ENCODE results near the gene TCERG1L.

The TCERG1L gene

DNA sequence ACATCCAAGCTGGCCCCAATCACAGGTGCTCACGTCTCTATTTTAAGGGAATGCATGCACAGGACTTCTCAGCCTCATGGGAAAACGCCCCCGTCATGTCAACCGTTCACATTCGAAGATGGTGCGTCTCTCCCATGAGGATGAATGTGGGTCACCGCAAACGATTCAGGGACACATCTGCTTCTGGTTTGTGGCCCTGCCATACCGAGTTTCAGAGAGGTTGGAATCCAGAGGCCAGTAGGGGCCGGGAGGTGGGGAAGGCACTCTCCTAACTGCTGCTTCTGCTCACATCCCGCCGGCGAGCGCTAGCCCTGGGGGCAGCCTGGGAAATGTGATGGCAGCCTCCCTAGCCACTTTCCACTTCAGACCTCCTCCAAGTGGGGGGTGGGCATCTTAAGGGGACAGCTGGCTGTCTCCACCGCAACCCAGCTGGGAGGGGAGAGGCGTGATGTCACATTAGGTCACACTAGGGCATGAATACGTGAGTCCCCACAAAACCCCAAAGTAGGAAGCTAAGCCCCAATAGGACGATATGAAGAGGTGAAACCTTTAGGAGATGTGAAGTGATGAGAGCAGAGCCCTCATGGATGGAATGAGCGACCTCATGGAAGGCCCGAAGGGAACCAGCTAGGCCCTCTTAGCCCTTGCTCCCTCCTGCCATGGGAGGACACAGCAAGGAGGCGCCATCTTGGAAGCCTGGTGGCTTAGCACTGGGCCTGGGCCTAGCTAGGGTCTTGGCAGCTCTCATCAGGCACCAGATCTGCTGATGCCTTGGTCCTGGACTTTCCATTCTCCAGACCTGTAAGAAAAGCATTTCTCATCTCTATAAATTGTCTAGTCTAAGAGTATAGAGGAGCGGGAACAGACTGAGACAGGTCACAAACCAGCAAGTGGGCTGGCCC, 107.8 kb downstream of the TCERG1L start:
- DNase-seq: no peak

DNA sequence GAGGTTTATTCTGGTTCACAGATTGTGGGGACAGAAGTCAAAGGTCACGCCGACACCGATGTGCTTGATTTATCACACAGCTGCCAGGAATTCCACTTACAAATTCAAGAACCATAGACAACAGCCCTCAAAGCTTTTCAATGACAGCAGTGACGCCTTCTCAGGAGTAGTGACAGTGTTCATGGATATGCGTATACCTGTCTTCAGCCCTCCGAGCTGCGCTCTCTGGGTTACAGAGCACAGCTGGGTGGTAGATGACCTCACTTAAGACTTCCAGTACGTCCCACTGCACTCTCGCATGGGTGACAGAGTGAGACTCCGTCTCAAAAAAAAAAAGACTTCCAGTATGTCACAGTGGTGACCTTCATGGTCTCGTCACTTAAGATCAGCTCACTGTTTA, 108.5 kb downstream of the TCERG1L start:
- DNase-seq: no peak

DNA sequence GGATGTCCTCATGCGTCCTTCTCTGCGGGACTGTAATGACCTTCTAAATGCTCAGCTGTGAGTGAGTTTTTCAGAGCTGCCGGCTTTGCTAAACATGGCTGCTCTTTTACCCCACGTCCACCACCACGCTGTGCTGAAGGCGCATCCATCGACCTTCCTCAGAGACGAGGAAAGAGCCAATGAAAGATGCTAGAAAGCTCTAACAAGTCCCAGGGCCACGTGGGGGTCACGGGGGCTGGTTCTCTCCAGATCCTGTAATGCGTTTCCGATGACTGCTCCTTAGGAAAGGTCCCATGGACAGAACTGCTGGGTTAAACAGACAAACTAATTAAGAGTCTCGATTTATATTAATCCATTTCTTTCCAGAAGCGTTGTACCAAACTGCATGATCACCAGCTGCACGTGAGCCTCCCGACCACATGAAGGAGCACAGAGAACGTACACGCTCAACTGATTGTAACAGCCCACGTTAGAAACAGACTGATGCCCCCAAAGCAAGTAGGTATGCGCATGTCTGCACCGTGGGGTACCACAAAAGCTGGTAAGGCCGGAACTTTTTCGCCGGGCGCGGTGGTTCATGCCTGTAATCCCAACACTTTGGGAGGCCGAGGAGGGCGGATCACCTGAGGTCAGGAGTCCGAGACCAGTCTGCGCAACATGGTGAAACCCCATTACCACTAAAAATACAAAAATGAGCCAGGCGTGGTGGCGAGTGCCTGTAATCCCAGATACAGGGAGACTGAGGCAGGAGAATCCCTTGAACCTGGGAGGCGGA, 109.6 kb downstream of the TCERG1L start:
- DNase-seq: no peak

DNA sequence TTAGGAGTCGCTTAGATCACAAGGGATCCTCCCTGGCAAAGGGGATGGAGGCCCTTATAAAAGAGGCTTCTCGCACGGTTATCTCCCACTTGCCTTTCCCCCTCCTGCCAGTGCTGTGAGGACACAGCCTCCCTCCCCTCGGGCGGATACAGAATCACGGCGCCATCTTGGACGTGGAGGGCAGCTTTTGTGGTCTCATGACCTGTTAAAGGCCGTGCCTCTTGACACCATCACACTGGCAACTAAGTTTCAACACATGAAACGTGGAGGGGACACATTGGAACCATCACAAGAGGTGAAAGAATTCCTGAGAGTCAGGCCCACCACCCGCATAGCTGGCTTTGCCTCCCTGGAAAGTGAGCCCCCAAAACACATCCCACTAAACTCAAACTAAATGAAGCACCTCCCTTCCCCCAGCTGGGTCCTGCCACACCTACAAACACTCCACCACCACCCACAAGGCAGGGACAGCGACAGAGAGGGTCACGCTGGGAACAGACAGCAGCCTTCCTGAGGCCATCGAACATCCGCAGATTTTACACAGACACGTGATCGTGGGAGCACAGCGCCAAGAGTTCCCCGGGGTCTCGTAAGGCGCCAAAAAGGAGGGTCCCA, 110.6 kb downstream of the TCERG1L start:
- DNase-seq: no peak

DNA sequence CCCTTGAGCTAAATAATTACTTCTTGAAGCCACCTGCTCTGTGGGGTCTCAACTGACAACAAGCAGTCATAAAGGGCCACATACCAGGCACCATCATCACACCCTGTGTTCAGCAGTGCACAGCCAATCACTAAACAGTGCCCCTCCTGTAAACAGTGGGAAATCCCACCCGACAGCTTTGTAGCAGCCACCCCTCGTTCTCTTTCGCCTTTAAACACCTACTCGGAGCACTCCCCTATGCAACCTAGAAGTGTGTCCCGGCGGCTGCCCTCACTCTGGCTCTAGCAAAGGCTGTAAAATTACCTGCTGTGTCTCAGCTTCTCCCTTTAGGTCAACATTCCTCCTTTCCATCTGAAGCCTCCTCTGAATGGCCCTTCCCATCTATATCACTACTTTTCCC, 111.9 kb downstream of the TCERG1L start:
- no peak for DNase-seq

DNA sequence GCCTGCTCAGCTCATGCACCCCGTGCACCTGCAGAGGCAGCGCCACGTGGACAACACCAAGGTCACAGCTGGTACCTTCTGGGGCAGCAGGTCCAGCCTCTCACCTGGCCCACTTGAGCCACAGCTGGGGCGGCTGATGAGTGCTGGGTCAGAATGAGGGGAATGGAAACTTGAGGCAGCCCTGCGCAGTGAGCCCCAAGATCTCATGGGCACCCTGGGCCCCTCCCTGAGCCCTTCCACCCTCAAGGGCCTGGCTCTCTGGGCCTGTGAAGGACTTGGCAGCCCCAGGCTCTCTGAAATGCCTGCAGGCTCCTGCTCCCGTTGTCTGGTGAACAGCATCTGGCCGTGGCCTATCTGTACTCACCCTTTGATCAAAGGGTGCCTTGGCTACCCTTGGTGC, 112.7 kb downstream of the TCERG1L start:
- DNase-seq: no peak

DNA sequence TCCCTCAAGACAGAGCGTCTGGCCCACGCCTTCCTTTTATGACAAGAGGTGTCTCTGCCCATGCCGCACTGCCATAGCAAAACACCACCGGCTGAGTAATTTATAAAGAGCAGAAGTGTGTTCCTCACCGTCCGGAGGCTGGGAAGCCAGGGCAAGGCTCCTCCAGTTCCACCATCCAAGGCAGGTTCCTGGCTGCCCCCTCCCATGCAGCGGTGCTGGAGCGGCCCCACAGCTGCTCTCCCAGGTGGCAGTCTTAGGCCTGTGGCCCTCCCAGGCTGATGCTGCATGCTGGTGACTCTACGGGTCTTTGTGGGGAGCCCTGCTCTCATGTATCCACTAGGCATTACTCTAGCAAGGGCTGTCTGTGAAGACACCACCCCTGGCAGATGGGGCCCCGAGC, 113.1 kb downstream of the TCERG1L start:
- DNase-seq: no peak

DNA sequence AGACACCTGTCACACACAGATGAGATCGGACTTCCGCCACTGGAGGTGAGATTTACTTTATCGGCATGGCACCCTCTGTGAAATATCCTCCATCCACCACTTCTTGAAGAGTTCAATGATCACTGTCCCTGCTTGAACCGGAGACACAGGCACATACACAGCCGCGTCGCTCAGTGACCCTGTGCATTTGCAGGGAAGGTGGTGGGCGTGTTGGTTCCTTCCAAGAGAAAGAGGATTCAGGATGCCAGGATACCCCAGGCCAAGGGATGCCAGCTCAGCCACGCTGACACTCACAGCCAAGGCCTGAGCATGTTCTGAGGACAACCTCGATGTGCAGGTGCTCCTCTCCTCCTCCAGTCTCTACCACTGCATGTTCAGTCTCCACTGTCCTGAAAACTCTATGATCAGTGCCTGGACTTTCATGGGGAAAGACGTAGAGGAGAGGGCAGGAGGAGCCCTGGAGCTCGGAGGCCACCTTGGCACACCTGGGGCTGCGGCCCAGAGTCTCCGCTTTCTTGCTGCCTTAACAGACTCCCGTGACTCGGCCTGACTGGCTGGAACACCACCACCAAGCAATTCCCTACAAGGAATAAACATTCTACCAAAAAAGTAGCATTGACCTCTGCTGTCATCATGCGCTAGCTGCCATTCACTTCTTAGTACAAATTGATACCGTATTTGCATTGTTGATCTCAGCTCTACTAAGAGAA, 115.2 kb downstream of the TCERG1L start:
- DNase-seq: no peak

DNA sequence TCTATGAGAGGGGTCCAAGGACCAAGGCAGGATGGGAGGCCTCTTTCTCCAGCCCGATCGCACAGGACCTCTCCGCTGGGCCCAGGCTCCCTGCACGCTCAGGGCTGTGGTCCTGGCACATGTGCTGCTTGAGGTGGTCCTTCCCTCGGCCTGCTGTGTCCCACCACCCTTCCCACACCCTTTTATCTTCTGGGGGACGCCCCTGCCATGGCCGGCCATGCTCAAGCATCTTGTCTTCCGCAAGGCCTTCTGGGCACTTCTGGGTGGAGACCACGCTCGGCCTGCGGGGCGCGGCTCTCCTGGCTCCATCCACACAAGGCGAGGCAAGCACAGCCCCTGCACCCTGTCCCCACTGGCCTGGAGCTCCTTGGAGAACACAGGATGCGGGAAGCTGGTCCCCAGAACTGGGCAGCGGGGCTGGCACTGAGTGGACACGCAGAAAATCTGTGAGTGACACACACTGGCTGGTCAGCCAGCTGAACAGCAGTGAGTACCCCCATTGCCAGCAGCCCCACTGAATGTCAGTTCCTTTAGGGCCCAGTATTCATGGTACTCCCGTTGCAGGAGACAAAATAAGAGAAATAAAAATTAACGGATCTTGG, 115.9 kb downstream of the TCERG1L start:
- no peak for DNase-seq

DNA sequence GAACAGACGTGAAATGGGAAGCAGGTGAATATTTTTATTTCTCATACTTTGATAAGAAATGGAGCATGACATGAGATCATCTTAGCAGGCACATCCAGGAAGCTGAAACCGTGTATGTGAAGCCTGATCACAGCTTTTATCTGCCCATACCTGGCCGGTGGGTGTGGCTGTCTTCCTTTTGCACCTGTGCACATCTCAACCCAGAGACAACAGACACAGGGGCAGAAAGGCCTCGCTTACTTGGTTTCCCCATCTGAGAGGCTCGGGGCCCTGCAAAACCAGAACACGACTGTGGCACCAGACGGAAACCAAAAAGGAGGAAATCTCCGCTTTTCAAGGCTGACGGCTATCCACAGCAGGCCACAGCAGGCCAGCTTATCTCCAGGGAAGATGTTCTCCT, 116.4 kb downstream of the TCERG1L start:
- DNase-seq: no peak

DNA sequence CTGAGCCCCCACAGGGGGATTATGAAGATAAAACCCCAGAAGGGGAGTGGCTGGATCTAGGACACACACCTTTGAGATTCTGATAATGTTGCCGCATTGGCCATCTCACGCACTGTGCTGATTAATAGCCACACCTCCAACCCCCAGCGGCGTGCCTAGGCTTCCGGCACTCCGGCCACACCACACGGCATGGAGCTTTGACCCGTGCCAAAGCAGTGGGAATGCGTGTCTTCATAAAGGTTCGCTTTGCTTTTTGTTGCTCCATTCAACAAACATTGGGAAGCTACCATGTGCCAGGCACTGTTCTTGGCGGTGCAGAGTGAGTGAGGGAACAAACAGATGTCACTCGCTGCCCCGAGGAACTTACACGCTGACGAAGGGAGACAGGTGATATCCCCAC, 117.6 kb downstream of the TCERG1L start:
- DNase-seq: no peak

DNA sequence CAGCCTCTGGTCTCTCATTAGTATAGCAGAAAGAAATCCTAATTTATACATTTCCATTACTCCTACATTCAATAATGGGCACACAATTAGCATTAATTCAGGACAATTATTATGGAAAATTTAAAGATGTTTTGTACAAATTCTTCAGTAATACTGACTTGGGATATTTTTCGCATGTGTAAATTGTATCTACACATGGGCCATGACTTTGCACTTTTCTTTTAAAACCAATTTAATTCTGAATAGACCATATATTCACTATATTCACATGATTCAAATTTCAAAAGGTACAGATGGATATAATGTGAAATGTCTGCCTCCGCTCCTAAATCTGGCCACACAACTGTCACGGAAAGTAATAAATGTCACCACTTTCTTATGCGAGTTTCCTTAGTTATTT, 123.0 kb downstream of the TCERG1L start:
- DNase-seq: no peak

DNA sequence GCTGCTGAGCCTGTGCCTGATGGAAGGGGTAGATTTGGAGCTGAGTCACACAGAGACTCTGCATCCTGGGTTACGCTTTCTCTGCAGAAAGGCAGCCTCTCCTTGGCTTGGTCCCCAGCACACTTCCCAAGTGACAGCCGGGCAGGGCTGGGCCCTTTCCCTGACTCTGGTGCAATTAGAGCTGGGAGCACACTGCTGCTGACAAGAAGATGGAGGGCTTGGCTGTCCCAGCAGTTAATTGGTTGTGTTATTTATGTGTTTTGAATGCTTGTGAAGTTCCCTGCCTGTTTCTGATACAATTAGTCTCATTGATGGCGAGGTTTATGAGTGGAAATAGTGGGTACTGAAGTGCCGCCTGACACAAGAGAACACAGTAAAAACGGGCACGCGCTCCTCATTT, 123.6 kb downstream of the TCERG1L start:
- DNase-seq: no peak

DNA sequence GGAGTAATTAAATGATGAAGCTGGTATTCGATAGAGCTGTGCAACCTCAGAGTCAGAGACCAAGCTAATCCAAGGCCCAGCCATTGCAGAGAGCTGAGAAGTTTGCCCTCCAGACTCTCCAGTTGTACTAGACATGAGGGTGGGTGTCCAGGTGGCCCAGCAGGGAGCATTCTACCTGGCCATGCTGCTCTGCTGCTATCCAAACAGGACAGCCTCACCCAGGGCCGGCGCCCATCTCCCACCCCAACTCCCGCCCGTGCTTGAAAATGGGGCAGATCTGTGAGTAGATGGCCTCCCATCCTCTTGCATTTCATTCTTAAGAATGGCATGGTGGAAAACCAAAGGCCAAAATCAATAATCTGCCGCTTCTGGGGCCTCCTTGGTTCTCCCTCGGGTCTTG, 124.2 kb downstream of the TCERG1L start:
- no peak for DNase-seq

DNA sequence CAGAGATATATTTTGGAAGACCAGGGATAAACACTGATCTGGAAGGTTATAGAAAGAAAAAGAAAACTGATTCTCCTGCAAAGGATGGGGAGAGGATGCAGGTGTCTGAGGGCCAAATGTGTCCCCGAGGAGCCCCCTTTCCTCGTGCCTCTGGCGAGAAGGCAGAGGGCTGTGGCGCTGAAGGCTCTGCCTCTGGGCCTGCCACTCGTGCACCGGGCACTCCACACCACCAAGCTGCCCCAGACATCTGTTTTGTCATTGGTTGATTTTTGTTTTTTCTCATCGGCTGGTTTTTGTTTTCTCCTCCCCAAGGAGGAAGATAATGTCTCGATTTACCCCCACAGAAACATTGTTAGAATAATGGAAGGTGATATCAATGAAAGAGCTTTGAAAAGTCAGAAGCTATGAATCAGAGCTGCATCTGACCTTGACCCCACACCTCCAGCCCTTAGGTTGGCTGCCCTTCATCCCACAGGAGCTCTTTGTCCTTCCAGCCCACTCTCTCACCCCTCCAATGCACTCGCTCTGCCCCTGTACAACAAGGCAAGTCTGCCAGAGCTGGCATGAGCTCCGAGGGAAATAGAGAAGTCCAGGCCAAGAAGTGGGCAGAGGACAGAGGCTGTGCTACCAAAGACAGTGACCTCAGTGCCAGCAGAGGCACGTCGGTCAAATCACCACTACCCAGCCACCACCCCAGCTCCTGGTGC, 124.8 kb downstream of the TCERG1L start:
- DNase-seq: no peak

DNA sequence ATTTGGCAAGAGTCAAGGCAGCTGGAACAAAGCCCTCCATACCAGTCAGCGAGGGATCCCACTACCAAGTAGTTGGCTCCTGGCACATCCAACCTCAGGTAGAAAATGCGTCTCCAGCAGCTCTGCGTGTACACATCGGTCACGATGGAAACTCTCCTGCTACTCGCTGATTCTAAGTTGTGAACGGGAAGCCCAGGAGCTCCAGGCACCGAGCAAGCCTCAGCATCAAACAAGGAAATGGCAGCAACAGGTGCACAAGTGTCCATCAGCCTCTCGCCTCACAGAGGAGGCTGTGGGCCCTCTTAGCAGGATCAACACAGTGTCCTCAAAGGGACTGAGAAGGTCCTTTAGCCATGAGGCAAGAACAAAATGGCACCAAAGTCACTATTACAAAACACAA, 127.0 kb downstream of the TCERG1L start:
- DNase-seq: no peak

DNA sequence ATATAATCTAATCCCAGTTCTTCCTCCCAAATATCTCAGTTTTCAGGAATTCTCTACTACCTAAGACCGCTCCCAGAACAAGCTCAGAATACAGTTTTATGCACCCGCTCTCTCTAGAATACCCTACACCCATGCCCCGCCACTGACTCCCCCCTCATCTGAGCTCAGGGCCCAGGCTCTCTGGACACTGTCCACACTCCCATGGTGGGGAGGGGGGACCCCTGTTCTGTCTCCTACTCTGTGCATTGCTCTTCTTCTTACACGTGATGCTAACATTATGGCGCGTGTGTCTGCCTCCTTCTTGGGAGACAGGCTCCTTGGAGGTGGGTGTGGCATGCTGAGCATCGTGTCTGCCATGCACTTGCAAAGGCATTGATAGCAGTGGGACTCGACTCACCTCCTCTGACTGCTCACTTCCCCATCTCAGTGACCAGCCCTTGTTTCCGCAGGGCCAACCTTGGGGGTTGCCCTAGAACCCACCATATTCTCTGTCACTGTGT, 127.9 kb downstream of the TCERG1L start:
- DNase-seq: no peak

DNA sequence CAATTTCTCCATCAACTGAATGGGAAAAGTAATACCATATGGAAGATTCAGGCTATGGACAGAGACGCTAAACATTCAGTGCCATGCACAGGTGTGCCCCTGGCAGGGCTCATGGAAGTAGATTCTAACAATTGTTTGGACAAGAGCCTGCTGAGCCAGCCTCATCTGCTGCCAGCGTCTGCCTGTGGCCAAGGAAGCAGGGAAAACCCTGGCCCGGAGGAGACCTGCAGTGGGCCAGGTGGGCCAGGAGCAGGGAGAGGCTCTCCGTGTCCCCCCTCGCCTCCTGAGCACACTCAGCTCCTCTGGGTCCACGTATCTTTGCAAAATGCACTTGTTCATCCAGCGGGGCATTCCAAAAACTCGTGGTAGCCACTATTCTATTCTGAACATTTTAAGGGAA, 130.1 kb downstream of the TCERG1L start:
- no peak for DNase-seq

DNA sequence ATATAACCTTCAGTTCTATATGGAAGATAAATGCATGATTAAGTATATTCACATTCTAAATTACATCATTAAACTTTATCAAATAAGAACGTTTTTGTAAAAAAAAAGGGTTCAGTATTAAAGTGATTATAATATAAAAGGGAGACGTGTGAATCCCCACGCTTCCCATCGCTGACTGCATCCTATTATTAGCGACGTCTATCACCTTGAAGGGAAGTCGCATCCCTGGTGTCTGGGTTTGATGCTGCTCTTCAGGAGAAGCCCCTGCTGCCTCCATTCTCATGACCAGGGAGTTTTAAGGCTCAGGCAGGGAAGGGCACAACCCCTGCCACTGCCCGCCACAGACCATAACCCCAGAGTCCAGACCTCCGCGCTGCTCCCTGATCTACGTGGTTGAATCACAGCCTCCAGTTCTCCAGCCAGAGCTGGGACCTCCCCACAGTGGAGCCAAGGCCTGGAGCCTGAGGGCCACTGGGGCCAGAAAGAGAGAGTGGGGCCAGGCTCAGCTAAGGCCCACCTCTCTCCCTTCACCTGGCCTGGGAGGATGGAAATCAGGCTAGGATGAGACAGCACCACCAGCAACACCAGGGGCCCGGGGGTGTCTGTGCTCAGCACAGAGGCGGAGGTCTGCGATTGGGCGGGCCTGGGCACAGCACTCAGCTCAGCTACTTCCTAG, 130.6 kb downstream of the TCERG1L start:
- no peak for DNase-seq

DNA sequence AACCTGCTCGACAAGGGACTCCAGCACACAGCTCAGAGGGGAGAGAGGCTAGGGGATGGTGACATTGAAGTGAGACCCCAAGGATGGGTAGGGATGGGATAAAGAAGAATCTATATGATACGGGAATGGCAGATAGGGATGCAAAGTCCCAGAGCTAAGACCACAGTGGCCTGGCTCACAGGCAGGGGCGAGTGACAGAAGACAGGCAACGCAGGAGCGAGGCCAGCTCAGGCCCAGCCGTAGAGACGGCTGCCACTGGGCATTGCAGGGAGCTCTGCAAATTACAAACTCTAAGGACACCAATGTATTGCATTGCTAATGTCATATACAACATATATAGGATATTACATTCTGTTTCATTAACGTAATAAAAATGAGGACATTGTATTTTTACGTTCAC, 131.4 kb downstream of the TCERG1L start:
- no peak for DNase-seq

DNA sequence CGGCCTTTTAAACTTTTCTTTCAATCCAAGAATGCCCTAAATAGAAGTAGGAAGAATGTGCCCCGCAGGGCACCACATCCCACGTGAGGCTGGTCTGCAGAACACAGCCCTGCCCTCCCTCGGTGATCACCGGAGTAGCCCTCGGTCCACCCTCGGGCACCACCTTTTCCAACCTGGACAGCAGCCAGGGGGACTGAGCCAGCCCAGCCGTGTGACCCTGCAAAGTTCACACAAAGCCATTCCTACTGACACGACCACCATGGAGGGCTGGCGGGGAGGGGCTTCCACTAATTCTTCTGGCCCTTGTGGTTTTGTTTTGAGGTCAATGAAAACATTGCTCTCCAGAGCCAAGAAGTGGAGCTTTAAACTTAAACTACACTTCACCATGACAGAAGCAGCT, 132.2 kb downstream of the TCERG1L start:
- no peak for DNase-seq

All from CD4-positive, alpha-beta T cell treated with Interleukin-10 for 1 hour (primary cell).